Ishikawa (cell line): ENCODE data around the gene EXOSC5.

Source experiments
- CEBPB ChIP-seq: IDR thresholded peaks from 2 replicates; pipeline ENCODE4 v1.6.1; 2012
- CREB1 ChIP-seq: IDR thresholded peaks from 2 replicates; pipeline ENCODE4 v1.6.1; 2012; ENCODE audit warnings: low read depth
- EGR1 ChIP-seq: IDR thresholded peaks from 2 replicates; pipeline ENCODE4 v1.6.1; 2012
- EP300 ChIP-seq: IDR thresholded peaks from 2 replicates; pipeline ENCODE4 v1.6.1; 2012; ENCODE audit warnings: borderline replicate concordance
- FOXM1 ChIP-seq: IDR thresholded peaks from 2 replicates; pipeline ENCODE4 v1.6.1; 2012; ENCODE audit warnings: low read depth, borderline replicate concordance
- MAX ChIP-seq: IDR thresholded peaks from 2 replicates; pipeline ENCODE4 v1.6.1; 2012
- NFIC ChIP-seq: IDR thresholded peaks from 2 replicates; pipeline ENCODE4 v1.6.1; 2012
- RAD21 ChIP-seq: IDR thresholded peaks from 2 replicates; pipeline ENCODE4 v1.6.1; 2012; ENCODE audit warnings: low read depth
- REST ChIP-seq: IDR thresholded peaks from 2 replicates; pipeline ENCODE4 v1.6.1; 2012; ENCODE audit warnings: low read depth, mild to moderate bottlenecking
- TAF1 ChIP-seq: IDR thresholded peaks from 2 replicates; pipeline ENCODE4 v1.6.1; 2012; ENCODE audit warnings: low read depth, mild to moderate bottlenecking
- TCF12 ChIP-seq: IDR thresholded peaks from 2 replicates; pipeline ENCODE4 v1.6.1; 2012; ENCODE audit warnings: low read depth
- TEAD4 ChIP-seq: IDR thresholded peaks from 2 replicates; pipeline ENCODE4 v1.6.1; 2012
- YY1 ChIP-seq: IDR thresholded peaks from 2 replicates; pipeline ENCODE4 v1.6.1; 2012; ENCODE audit warnings: low read depth
- ZBTB7A ChIP-seq: IDR thresholded peaks from 2 replicates; pipeline ENCODE4 v1.6.1; 2012; ENCODE audit warnings: low read depth

GRCh38 chr19:41399091-41399490, 1.9 kb upstream of the EXOSC5 start:
- TF ChIP-seq EP300 (no peak), MAX (no peak), RAD21 (no peak), ZBTB7A (no peak), REST (no peak), CREB1 (no peak), TAF1 (no peak), TCF12 (no peak), TEAD4 (no peak), EGR1 (no peak), YY1 (no peak), NFIC (no peak), FOXM1 (no peak), CEBPB (no peak)
